ENCODE measurements around the gene C9orf152.
"Not testable (repeated sequence)": the region's sequence is repeated elsewhere in the genome, so short reads cannot be mapped to it uniquely, and the experiment has no call there.

C9orf152 gene

GRCh38 chr9:110251770-110252169 is 43.8 kb upstream of the C9orf152 start:
- H3K36me3 ChIP-seq (replicated peaks in 1 of 2; ENCODE audit: control insufficient read depth in 2 of 2, insufficient read depth in 2 of 2, low read length in 2 of 2), result peaks cover 12 to 41% of the 10 kb centered on the region in 2 donors
- not testable (repeated sequence) for H2BK15ac ChIP-seq (ENCODE audit: low read length); H4K91ac ChIP-seq (ENCODE audit: low read depth, low read length, poor library complexity); H3K4ac ChIP-seq (ENCODE audit: low read length); DNase-seq (ENCODE audit: low spot score); H2AK5ac ChIP-seq (ENCODE audit: low read depth, low read length); H3K4me3 ChIP-seq (ENCODE audit: low read length in 2 of 2); H2AFZ ChIP-seq (ENCODE audit: low read length); H4K8ac ChIP-seq (ENCODE audit: low read depth, low read length); H3K79me1 ChIP-seq (ENCODE audit: low read depth, low read length); H2BK5ac ChIP-seq (ENCODE audit: low read length); H3K14ac ChIP-seq (ENCODE audit: low read length); H3K4me2 ChIP-seq (ENCODE audit: insufficient read depth, low read length, poor library complexity, severe bottlenecking); H2BK120ac ChIP-seq (ENCODE audit: low read depth, low read length); H2BK12ac ChIP-seq (ENCODE audit: low read length); H3K18ac ChIP-seq (ENCODE audit: low read length); H3K9me3 ChIP-seq (replicated peaks in 1 of 2; ENCODE audit: control insufficient read depth in 2 of 2, insufficient read depth in 1 of 2, low read depth in 1 of 2, low read length in 2 of 2); H3K27ac ChIP-seq (replicated peaks; ENCODE audit: low read length); H3K9ac ChIP-seq (ENCODE audit: low read depth, low read length, poor library complexity); H3K27me3 ChIP-seq (ENCODE audit: control insufficient read depth in 3 of 3, insufficient read depth in 3 of 3, low read depth in 1 of 3, low read length in 3 of 3); H3K4me1 ChIP-seq (ENCODE audit: control insufficient read depth in 2 of 2, insufficient read depth in 1 of 2, low read depth in 1 of 2, low read length in 2 of 2); H3K23ac ChIP-seq (ENCODE audit: low read depth, low read length, poor library complexity)
- no CpG with 5 or more reads among the region's 5 CpGs for WGBS, 2 donors (ENCODE audit: extremely low coverage in 2 of 2, insufficient read length in 2 of 2, insufficient replicate concordance in 1 of 2)

GRCh38 chr9:110251212-110251611 is 43.3 kb upstream of the C9orf152 start:
- Histone ChIP-seq H3K14ac (ENCODE audit: low read length) (no peak overlapping the region), H2BK12ac (ENCODE audit: low read length) (no peak overlapping the region), H3K4me3 (ENCODE audit: low read length in 2 of 2) (no peak overlapping the region), H2BK120ac (ENCODE audit: low read depth, low read length) (no peak overlapping the region), H3K4ac (ENCODE audit: low read length) (no peak overlapping the region), H3K4me2 (ENCODE audit: insufficient read depth, low read length, poor library complexity, severe bottlenecking) (no peak overlapping the region), H3K27ac (replicated peaks; ENCODE audit: low read length) (no peak overlapping the region), H3K4me1 (ENCODE audit: control insufficient read depth in 2 of 2, insufficient read depth in 1 of 2, low read depth in 1 of 2, low read length in 2 of 2) (peaks cover 0 to 5% of the 10 kb centered on the region in 2 donors), H2BK15ac (ENCODE audit: low read length) (no peak overlapping the region), H2AFZ (ENCODE audit: low read length) (no peak overlapping the region), H3K9ac (ENCODE audit: low read depth, low read length, poor library complexity) (no peak overlapping the region), H3K27me3 (ENCODE audit: control insufficient read depth in 3 of 3, insufficient read depth in 3 of 3, low read depth in 1 of 3, low read length in 3 of 3) (no peaks in the 10 kb centered on the region), H4K8ac (ENCODE audit: low read depth, low read length) (no peak overlapping the region), H3K9me3 (replicated peaks in 1 of 2; ENCODE audit: control insufficient read depth in 2 of 2, insufficient read depth in 1 of 2, low read depth in 1 of 2, low read length in 2 of 2) (peaks cover 0 to 3% of the 10 kb centered on the region in 2 donors), H4K91ac (ENCODE audit: low read depth, low read length, poor library complexity) (no peak overlapping the region), H3K23ac (ENCODE audit: low read depth, low read length, poor library complexity) (no peak overlapping the region), H3K36me3 (replicated peaks in 1 of 2; ENCODE audit: control insufficient read depth in 2 of 2, insufficient read depth in 2 of 2, low read length in 2 of 2) (peaks cover 12 to 47% of the 10 kb centered on the region in 2 donors), H2BK5ac (ENCODE audit: low read length) (no peak overlapping the region), H3K79me1 (ENCODE audit: low read depth, low read length) (peaks cover 8% of the 10 kb centered on the region), H2AK5ac (ENCODE audit: low read depth, low read length) (no peak overlapping the region), H3K18ac (ENCODE audit: low read length) (no peak overlapping the region)
- DNase-seq (ENCODE audit: low spot score), result no peak
- no CpG with 5 or more reads among the region's 4 CpGs for WGBS, 2 donors (ENCODE audit: extremely low coverage in 2 of 2, insufficient read length in 2 of 2, insufficient replicate concordance in 1 of 2)

GRCh38 chr9:110249603-110250002 is 41.6 kb upstream of the C9orf152 start:
- H3K14ac ChIP-seq (ENCODE audit: low read length), result no peak overlapping the region
- DNase-seq (ENCODE audit: low spot score), result no peak
- H4K8ac ChIP-seq (ENCODE audit: low read depth, low read length), result no peak overlapping the region
- no peak overlapping the region for H2BK15ac ChIP-seq (ENCODE audit: low read length)
- peak overlapping the region; percentile 45 for H3K9ac ChIP-seq (ENCODE audit: low read depth, low read length, poor library complexity)
- no peak overlapping the region for H3K4ac ChIP-seq (ENCODE audit: low read length)
- H3K4me2 ChIP-seq (ENCODE audit: insufficient read depth, low read length, poor library complexity, severe bottlenecking), result no peak overlapping the region
- H2BK5ac ChIP-seq (ENCODE audit: low read length), result no peak overlapping the region
- no peak overlapping the region for H3K23ac ChIP-seq (ENCODE audit: low read depth, low read length, poor library complexity)
- peaks cover 0 to 4% of the 10 kb centered on the region in 2 donors for H3K4me1 ChIP-seq (ENCODE audit: control insufficient read depth in 2 of 2, insufficient read depth in 1 of 2, low read depth in 1 of 2, low read length in 2 of 2)
- H2BK120ac ChIP-seq (ENCODE audit: low read depth, low read length), result no peak overlapping the region
- no peak overlapping the region for H3K4me3 ChIP-seq (ENCODE audit: low read length in 2 of 2)
- H4K91ac ChIP-seq (ENCODE audit: low read depth, low read length, poor library complexity), result no peak overlapping the region
- no CpG with 5 or more reads among the region's 4 CpGs for WGBS, 2 donors (ENCODE audit: extremely low coverage in 2 of 2, insufficient read length in 2 of 2, insufficient replicate concordance in 1 of 2)
- H2AK5ac ChIP-seq (ENCODE audit: low read depth, low read length), result no peak overlapping the region
- H3K79me1 ChIP-seq (ENCODE audit: low read depth, low read length), result peaks cover 3% of the 10 kb centered on the region
- no peak overlapping the region for H3K18ac ChIP-seq (ENCODE audit: low read length)
- no peak overlapping the region for H2BK12ac ChIP-seq (ENCODE audit: low read length)
- no peak overlapping the region for H2AFZ ChIP-seq (ENCODE audit: low read length)
- H3K27me3 ChIP-seq (ENCODE audit: control insufficient read depth in 3 of 3, insufficient read depth in 3 of 3, low read depth in 1 of 3, low read length in 3 of 3), result no peaks in the 10 kb centered on the region
- no peak overlapping the region for H3K27ac ChIP-seq (replicated peaks; ENCODE audit: low read length)
- H3K9me3 ChIP-seq (replicated peaks in 1 of 2; ENCODE audit: control insufficient read depth in 2 of 2, insufficient read depth in 1 of 2, low read depth in 1 of 2, low read length in 2 of 2), result peaks cover 0 to 3% of the 10 kb centered on the region in 2 donors
- H3K36me3 ChIP-seq (replicated peaks in 1 of 2; ENCODE audit: control insufficient read depth in 2 of 2, insufficient read depth in 2 of 2, low read length in 2 of 2), result peaks cover 13 to 61% of the 10 kb centered on the region in 2 donors

- Histone ChIP-seq H3K4me2 (ENCODE audit: insufficient read depth, low read length, poor library complexity, severe bottlenecking) (no peak overlapping the region), H2BK5ac (ENCODE audit: low read length) (no peak overlapping the region), H4K91ac (ENCODE audit: low read depth, low read length, poor library complexity) (no peak overlapping the region), H3K23ac (ENCODE audit: low read depth, low read length, poor library complexity) (no peak overlapping the region), H2AK5ac (ENCODE audit: low read depth, low read length) (no peak overlapping the region), H3K14ac (ENCODE audit: low read length) (no peak overlapping the region), H3K27me3 (ENCODE audit: control insufficient read depth in 3 of 3, insufficient read depth in 3 of 3, low read depth in 1 of 3, low read length in 3 of 3) (no peaks in the 10 kb centered on the region), H2BK120ac (ENCODE audit: low read depth, low read length) (no peak overlapping the region), H3K18ac (ENCODE audit: low read length) (no peak overlapping the region), H3K9me3 (replicated peaks in 1 of 2; ENCODE audit: control insufficient read depth in 2 of 2, insufficient read depth in 1 of 2, low read depth in 1 of 2, low read length in 2 of 2) (peaks cover 0 to 3% of the 10 kb centered on the region in 2 donors), H2BK15ac (ENCODE audit: low read length) (no peak overlapping the region), H3K4ac (ENCODE audit: low read length) (no peak overlapping the region), H3K36me3 (replicated peaks in 1 of 2; ENCODE audit: control insufficient read depth in 2 of 2, insufficient read depth in 2 of 2, low read length in 2 of 2) (peaks cover 13 to 74% of the 10 kb centered on the region in 2 donors), H3K79me1 (ENCODE audit: low read depth, low read length) (no peaks in the 10 kb centered on the region), H3K9ac (ENCODE audit: low read depth, low read length, poor library complexity) (no peak overlapping the region), H2AFZ (ENCODE audit: low read length) (no peak overlapping the region), H3K4me1 (ENCODE audit: control insufficient read depth in 2 of 2, insufficient read depth in 1 of 2, low read depth in 1 of 2, low read length in 2 of 2) (peaks cover 0 to 2% of the 10 kb centered on the region in 2 donors), H2BK12ac (ENCODE audit: low read length) (no peak overlapping the region), H3K27ac (replicated peaks; ENCODE audit: low read length) (no peak overlapping the region), H4K8ac (ENCODE audit: low read depth, low read length) (no peak overlapping the region), H3K4me3 (ENCODE audit: low read length in 2 of 2) (no peak overlapping the region)
- WGBS, 2 donors (ENCODE audit: extremely low coverage in 2 of 2, insufficient read length in 2 of 2, insufficient replicate concordance in 1 of 2), result no CpG with 5 or more reads among the region's 2 CpGs
- DNase-seq (ENCODE audit: low spot score), result no peak
Measured at GRCh38 chr9:110248361-110248760, 40.4 kb upstream of the C9orf152 start.
